ENCODE results near the gene BABAM2. TPM values are rescaled to one million over a fixed set of nuclear protein-coding genes. Genes with fewer than 3 reads are reported as not detected.

BABAM2 gene
- total and polyA plus RNA-seq, 11 donors = 22.2 to 75.1 (median 62.5) TPM

- H3K36me3 ChIP-seq = no peaks in the 10 kb centered on the region
- ATAC-seq (no peak), DNase-seq (no peak)
- peak overlapping the region in 11 of 12 donors; percentile 42 to 90 (median 58) for H3K27ac ChIP-seq
- intact Hi-C loops (cut with DNase I) = loop anchor here in 7 of 10 donors (1.0 to 10.0 kb wide), 8 partner anchors 37 to 449 kb away; partner anchors contain the start of genes FOSL2 (in 4 of the 7), BABAM2 (in 2 of the 7) and RBKS (in 2 of the 7)
- H3K9me3 ChIP-seq = peaks cover 0 to 10% (median 0%) of the 10 kb centered on the region in 12 donors
- no peaks in the 10 kb centered on the region for H3K27me3 ChIP-seq
- 57 to 60% (median 58%) methylated on average over 5 of the region's 5 CpGs for WGBS, 4 donors
- no peak overlapping the region for H3K4me3 ChIP-seq
- TF ChIP-seq POLR2A (IDR thresholded peaks at IDR 0.05) (no peak), CTCF (IDR thresholded peaks at IDR 0.05) (no peak)
- H3K4me1 ChIP-seq = peaks cover 3 to 83% (median 45%) of the 10 kb centered on the region in 12 donors
Measured at GRCh38 chr2:27955384-27956161, 65.0 kb downstream of the BABAM2 start.

GRCh38 chr2:27956888-27957287, 66.4 kb downstream of the BABAM2 start:
- H3K9me3 ChIP-seq = peaks cover 0 to 7% (median 0%) of the 10 kb centered on the region in 12 donors
- intact Hi-C loops (cut with DNase I) = loop anchor here in 6 of 10 donors (5.0 to 10.0 kb wide), 6 partner anchors 35 to 448 kb away; partner anchors contain the start of genes FOSL2 (in 4 of the 6), BABAM2 (in 2 of the 6) and RBKS (in 2 of the 6)
- H3K36me3 ChIP-seq = no peaks in the 10 kb centered on the region
- no peaks in the 10 kb centered on the region for H3K27me3 ChIP-seq
- no peak overlapping the region for H3K4me3 ChIP-seq
- 84 to 95% (median 87%) methylated on average over 2 of the region's 2 CpGs for WGBS, 4 donors
- peak overlapping the region in 1 of 12 donors; percentile 90 for H3K27ac ChIP-seq
- no peak for ATAC-seq
- TF ChIP-seq POLR2A (IDR thresholded peaks at IDR 0.05) = no peak
- no peak for TF ChIP-seq CTCF (IDR thresholded peaks at IDR 0.05)
- H3K4me1 ChIP-seq = peaks cover 3 to 84% (median 48%) of the 10 kb centered on the region in 12 donors
- DNase-seq = no peak

- intact Hi-C loops (cut with DNase I) = loop anchor here in 6 of 10 donors (5.0 to 10.0 kb wide), 6 partner anchors 33 to 446 kb away; partner anchors contain the start of genes FOSL2 (in 4 of the 6), BABAM2 (in 2 of the 6) and RBKS (in 2 of the 6)
- Histone ChIP-seq H3K36me3 (no peaks in the 10 kb centered on the region), H3K4me3 (no peak overlapping the region), H3K9me3 (no peaks in the 10 kb centered on the region), H3K27me3 (no peaks in the 10 kb centered on the region), H3K27ac (peak overlapping the region in 3 of 12 donors; percentile 2 to 73 (median 17)), H3K4me1 (peaks cover 3 to 78% (median 48%) of the 10 kb centered on the region in 12 donors)
- TF ChIP-seq POLR2A (IDR thresholded peaks at IDR 0.05) (no peak), CTCF (IDR thresholded peaks at IDR 0.05) (no peak)
- 82 to 90% (median 85%) methylated on average over 2 of the region's 2 CpGs for WGBS, 4 donors
- DNase-seq (no peak), ATAC-seq (no peak)
Measured at GRCh38 chr2:27958711-27959378, 68.3 kb downstream of the BABAM2 start.

All from heart left ventricle (tissue), 16 donors.